HEK293 (cell line): Measurements from ENCODE around the gene EDIL3.

ENCODE experiments used
- CTCF ChIA-PET: fragments of 350-600 bp; formaldehyde crosslinking; extraction: SDS; loops from one replicate; lab custom pipeline; 2021; ENCODE audit warnings: antibody characterized with exemption; lab: Yijun Ruan, JAX
- POLR2A ChIA-PET: fragments of 300-600 bp; formaldehyde crosslinking; extraction: SDS; loops from one replicate; lab custom pipeline; 2020; ENCODE audit warnings: antibody characterized with exemption, inconsistent platforms; lab: Yijun Ruan, JAX
- H3K27ac ChIP-seq: fragments of 200-500 bp; sonication (Bioruptor generic); 2 replicates; pipeline ENCODE4 v1.5.1; 2014; ENCODE audit warnings: low read depth, low read length, control low read depth, inconsistent platforms; ENCODE audit errors: extremely low read depth
- H3K36me3 ChIP-seq, 2 experiments: fragments of 200-500 bp in 1 of 2; sonication (Bioruptor generic) in 1 of 2; 1 replicate in 1 of 2; 2 replicates in 1 of 2; pipeline ENCODE4 v1.5.1; 2014 to 2017; ENCODE audit warnings: inconsistent platforms in 2 of 2, low read length in 2 of 2; ENCODE audit not compliant: control insufficient read depth in 2 of 2, insufficient read depth in 1 of 2
- H3K4me1 ChIP-seq: fragments of 200-500 bp; sonication (Bioruptor generic); 2 replicates; pipeline ENCODE4 v1.5.1; 2014; ENCODE audit warnings: mild to moderate bottlenecking, low read length, inconsistent platforms; ENCODE audit not compliant: control insufficient read depth, insufficient read depth
- H3K4me3 ChIP-seq: 2 replicates; pipeline ENCODE4 v1.5.1; 2011; ENCODE audit warnings: low read depth, mild to moderate bottlenecking, control low read depth, low read length, moderate library complexity
- H3K9me3 ChIP-seq: fragments of 200-500 bp; sonication (Bioruptor generic); 2 replicates; pipeline ENCODE4 v1.5.1; 2014; ENCODE audit warnings: low read depth, low read length, inconsistent platforms; ENCODE audit not compliant: control insufficient read depth, insufficient read depth
- ATF2 ChIP-seq: fragments of 450-650 bp; formaldehyde crosslinking; IDR thresholded peaks from 2 replicates; pipeline ENCODE4 v1.5.1; 2016; ENCODE audit warnings: missing biosample characterization, missing genetic modification characterization, low read depth
- BCL6B ChIP-seq: fragments of 450-650 bp; formaldehyde crosslinking; IDR thresholded peaks from 2 replicates; pipeline ENCODE4 v1.5.1; 2017; ENCODE audit warnings: missing biosample characterization, missing genetic modification characterization
- GLI4 ChIP-seq: fragments of 450-650 bp; formaldehyde crosslinking; IDR thresholded peaks from 2 replicates; pipeline ENCODE4 v1.5.1; 2016; ENCODE audit warnings: missing biosample characterization, missing genetic modification characterization
- KLF8 ChIP-seq: fragments of 450-650 bp; formaldehyde crosslinking; IDR thresholded peaks from 2 replicates; pipeline ENCODE4 v1.5.1; 2016; ENCODE audit warnings: missing biosample characterization, missing genetic modification characterization
- MZF1 ChIP-seq: fragments of 450-650 bp; formaldehyde crosslinking; IDR thresholded peaks from 2 replicates; pipeline ENCODE4 v1.5.1; 2017; ENCODE audit warnings: missing biosample characterization, missing genetic modification characterization, borderline replicate concordance
- PRDM1 ChIP-seq: fragments of 450-650 bp; formaldehyde crosslinking; IDR thresholded peaks from 2 replicates; pipeline ENCODE4; 2016; ENCODE audit warnings: missing biosample characterization, missing genetic modification characterization
- SP7 ChIP-seq: fragments of 450-650 bp; formaldehyde crosslinking; IDR thresholded peaks from 2 replicates; pipeline ENCODE4 v1.5.1; 2016; ENCODE audit warnings: missing biosample characterization, missing genetic modification characterization
- TRIM28 ChIP-seq: IDR thresholded peaks from 2 replicates; pipeline ENCODE4 v1.6.1; 2011; ENCODE audit warnings: low read length, control low read depth, borderline replicate concordance
- WT1 ChIP-seq: fragments of 450-650 bp; formaldehyde crosslinking; IDR thresholded peaks from 2 replicates; pipeline ENCODE4 v1.5.1; 2016; ENCODE audit warnings: missing biosample characterization, missing genetic modification characterization
- ZBTB17 ChIP-seq: fragments of 450-650 bp; formaldehyde crosslinking; IDR thresholded peaks from 2 replicates; pipeline ENCODE4 v1.5.1; 2016; ENCODE audit warnings: missing biosample characterization, missing genetic modification characterization
- ZBTB26 ChIP-seq: fragments of 450-650 bp; formaldehyde crosslinking; optimal IDR thresholded peaks from 2 replicates; pipeline ENCODE3; 2016; ENCODE audit warnings: missing biosample characterization, mild to moderate bottlenecking, missing genetic modification characterization
- ZFHX2 ChIP-seq: fragments of 450-650 bp; formaldehyde crosslinking; conservative IDR thresholded peaks from 2 replicates; pipeline ENCODE4 v1.5.1; 2016; ENCODE audit warnings: missing biosample characterization, missing genetic modification characterization
- ZNF10 ChIP-seq: fragments of 450-650 bp; formaldehyde crosslinking; IDR thresholded peaks from 2 replicates; pipeline ENCODE4 v1.5.1; 2017; ENCODE audit warnings: missing biosample characterization, missing genetic modification characterization
- ZNF146 ChIP-seq: fragments of 450-650 bp; formaldehyde crosslinking; IDR thresholded peaks from 2 replicates; pipeline ENCODE4 v1.5.1; 2016; ENCODE audit warnings: missing biosample characterization, missing genetic modification characterization
- ZNF19 ChIP-seq: fragments of 450-650 bp; formaldehyde crosslinking; IDR thresholded peaks from 2 replicates; pipeline ENCODE4; 2016; ENCODE audit warnings: missing biosample characterization, missing genetic modification characterization, low read depth
- ZNF23 ChIP-seq: fragments of 450-650 bp; formaldehyde crosslinking; IDR thresholded peaks from 2 replicates; pipeline ENCODE4 v1.5.1; 2016; ENCODE audit warnings: missing biosample characterization, missing genetic modification characterization, borderline replicate concordance
- ZNF239 ChIP-seq: fragments of 450-650 bp; formaldehyde crosslinking; IDR thresholded peaks from 2 replicates; pipeline ENCODE4 v1.5.1; 2016; ENCODE audit warnings: missing biosample characterization, missing genetic modification characterization
- ZNF248 ChIP-seq: fragments of 450-650 bp; formaldehyde crosslinking; IDR thresholded peaks from 2 replicates; pipeline ENCODE4 v1.5.1; 2017; ENCODE audit warnings: missing biosample characterization, missing genetic modification characterization
- ZNF280D ChIP-seq: fragments of 450-650 bp; formaldehyde crosslinking; IDR thresholded peaks from 2 replicates; pipeline ENCODE4 v1.5.1; 2016; ENCODE audit warnings: missing biosample characterization, missing genetic modification characterization
- ZNF335 ChIP-seq: fragments of 450-650 bp; formaldehyde crosslinking; conservative IDR thresholded peaks from 2 replicates; pipeline ENCODE4 v1.5.1; 2016; ENCODE audit warnings: missing biosample characterization, missing genetic modification characterization
- ZNF37A ChIP-seq: fragments of 450-650 bp; IDR thresholded peaks from 2 replicates; pipeline ENCODE4 v1.5.1; 2018; ENCODE audit warnings: missing biosample characterization, missing genetic modification characterization
- ZNF501 ChIP-seq: fragments of 450-650 bp; formaldehyde crosslinking; IDR thresholded peaks from 2 replicates; pipeline ENCODE4 v1.5.1; 2016; ENCODE audit warnings: missing biosample characterization, missing genetic modification characterization
- ZNF548 ChIP-seq: fragments of 450-650 bp; formaldehyde crosslinking; IDR thresholded peaks from 2 replicates; pipeline ENCODE4 v1.5.1; 2016; ENCODE audit warnings: missing biosample characterization, missing genetic modification characterization
- ZNF596 ChIP-seq: fragments of 450-650 bp; IDR thresholded peaks from 2 replicates; pipeline ENCODE4 v1.5.0; 2018; ENCODE audit warnings: missing biosample characterization, mild to moderate bottlenecking, missing genetic modification characterization, moderate library complexity
- ZNF624 ChIP-seq: fragments of 450-650 bp; formaldehyde crosslinking; IDR thresholded peaks from 2 replicates; pipeline ENCODE4 v1.5.1; 2017; ENCODE audit warnings: missing biosample characterization, missing genetic modification characterization
- ZNF639 ChIP-seq: fragments of 450-650 bp; formaldehyde crosslinking; IDR thresholded peaks from 2 replicates; pipeline ENCODE4 v1.5.1; 2016; ENCODE audit warnings: missing biosample characterization, missing genetic modification characterization
- TF ChIP-seq, protein P1 (sequence below): fragments of 450-650 bp; formaldehyde crosslinking; IDR thresholded peaks from 2 replicates; pipeline ENCODE4 v1.5.1; 2016; ENCODE audit warnings: missing biosample characterization, missing genetic modification characterization

The EDIL3 gene

GRCh38 chr5:83899326-83899970 is 485.2 kb downstream of the EDIL3 start:
- POLR2A ChIA-PET: no interaction called here
- CTCF ChIA-PET: no interaction called here
- no peak overlapping the region for H3K27ac ChIP-seq
- TF ChIP-seq KLF8 (tag by site-specific recombination) (no peak), ZNF501 (tag by site-specific recombination) (no peak), ZNF280D (tag by site-specific recombination) (no peak), ZNF146 (tag by site-specific recombination) (no peak), PRDM1 (tag by site-specific recombination) (no peak), ZNF335 (tag by site-specific recombination) (no peak), MZF1 (tag by site-specific recombination) (no peak), TRIM28 (no peak), BCL6B (tag by site-specific recombination) (no peak), ZNF23 (tag by site-specific recombination) (no peak), WT1 (tag by site-specific recombination) (no peak), ZNF639 (no peak)
- no peak overlapping the region for H3K4me3 ChIP-seq
- no peaks in the 10 kb centered on the region for H3K9me3 ChIP-seq
- no peaks in the 10 kb centered on the region for H3K4me1 ChIP-seq
- H3K36me3 ChIP-seq: no peaks in the 10 kb centered on the region

GRCh38 chr5:83895860-83896259 is 488.8 kb downstream of the EDIL3 start:
- H3K4me1 ChIP-seq: no peaks in the 10 kb centered on the region
- TF ChIP-seq ZNF10 (tag by site-specific recombination): no peak
- TF ChIP-seq ZNF596 (tag by site-specific recombination): no peak
- no peak for TF ChIP-seq ZNF248
- TF ChIP-seq SP7 (tag by site-specific recombination): no peak
- no peak for TF ChIP-seq ZNF19 (tag by site-specific recombination)
- TF ChIP-seq ZBTB26 (tag by site-specific recombination): no peak
- TF ChIP-seq ZFHX2 (tag by site-specific recombination): no peak
- no peak for TF ChIP-seq GLI4 (tag by site-specific recombination)
- no peak for TF ChIP-seq ZNF624
- TF ChIP-seq KLF8 (tag by site-specific recombination): no peak
- no peak for TF ChIP-seq ZBTB17 (tag by site-specific recombination)
- no peak for TF ChIP-seq ATF2 (tag by site-specific recombination)
- TF ChIP-seq, protein P1, sequence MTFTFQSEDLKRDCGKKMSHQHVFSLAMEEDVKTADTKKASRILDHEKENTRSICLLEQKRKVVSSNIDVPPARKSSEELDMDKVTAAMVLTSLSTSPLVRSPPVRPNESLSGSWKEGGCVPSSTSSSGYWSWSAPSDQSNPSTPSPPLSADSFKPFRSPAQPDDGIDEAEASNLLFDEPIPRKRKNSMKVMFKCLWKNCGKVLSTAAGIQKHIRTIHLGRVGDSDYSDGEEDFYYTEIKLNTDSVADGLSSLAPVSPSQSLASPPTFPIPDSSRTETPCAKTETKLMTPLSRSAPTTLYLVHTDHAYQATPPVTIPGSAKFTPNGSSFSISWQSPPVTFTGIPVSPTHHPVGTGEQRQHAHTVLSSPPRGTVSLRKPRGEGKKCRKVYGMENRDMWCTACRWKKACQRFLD (tag by site-specific recombination): no peak
- no peak for TF ChIP-seq ZNF239 (tag by site-specific recombination)
- TF ChIP-seq ZNF548 (tag by site-specific recombination): no peak
- no peak for TF ChIP-seq ZNF37A (tag by site-specific recombination)
- ChIA-PET POLR2A (no interaction called here), CTCF (interaction anchor here (0.6 kb wide), 1 partner anchor 21 kb away, joined by 3 read pairs; no protein-coding TSS in a partner anchor)
- no peak overlapping the region for H3K4me3 ChIP-seq
- no peaks in the 10 kb centered on the region for H3K36me3 ChIP-seq
- H3K27ac ChIP-seq: no peak overlapping the region
- H3K9me3 ChIP-seq: no peaks in the 10 kb centered on the region
